ENCODE results near the gene ZRANB1.

- TF ChIP-seq GATA2 (IDR thresholded peaks at IDR 0.05; ENCODE audit: low read depth, low read length): no peak
- no peak for TF ChIP-seq GATA3 (IDR thresholded peaks at IDR 0.05; ENCODE audit: low read depth, low read length)
These were observed 57.8 kb downstream of the ZRANB1 start for GRCh38 chr10:124999433-125000365.
